Measurements from ENCODE around the gene DGCR6.
"Not testable (repeated sequence)": the region's sequence is repeated elsewhere in the genome, so short reads cannot be mapped to it uniquely, and the experiment has no call there.

- TF ChIP-seq, protein P1, sequence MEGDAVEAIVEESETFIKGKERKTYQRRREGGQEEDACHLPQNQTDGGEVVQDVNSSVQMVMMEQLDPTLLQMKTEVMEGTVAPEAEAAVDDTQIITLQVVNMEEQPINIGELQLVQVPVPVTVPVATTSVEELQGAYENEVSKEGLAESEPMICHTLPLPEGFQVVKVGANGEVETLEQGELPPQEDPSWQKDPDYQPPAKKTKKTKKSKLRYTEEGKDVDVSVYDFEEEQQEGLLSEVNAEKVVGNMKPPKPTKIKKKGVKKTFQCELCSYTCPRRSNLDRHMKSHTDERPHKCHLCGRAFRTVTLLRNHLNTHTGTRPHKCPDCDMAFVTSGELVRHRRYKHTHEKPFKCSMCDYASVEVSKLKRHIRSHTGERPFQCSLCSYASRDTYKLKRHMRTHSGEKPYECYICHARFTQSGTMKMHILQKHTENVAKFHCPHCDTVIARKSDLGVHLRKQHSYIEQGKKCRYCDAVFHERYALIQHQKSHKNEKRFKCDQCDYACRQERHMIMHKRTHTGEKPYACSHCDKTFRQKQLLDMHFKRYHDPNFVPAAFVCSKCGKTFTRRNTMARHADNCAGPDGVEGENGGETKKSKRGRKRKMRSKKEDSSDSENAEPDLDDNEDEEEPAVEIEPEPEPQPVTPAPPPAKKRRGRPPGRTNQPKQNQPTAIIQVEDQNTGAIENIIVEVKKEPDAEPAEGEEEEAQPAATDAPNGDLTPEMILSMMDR (IDR thresholded peaks at IDR 0.05 in 4 of 5, conservative IDR thresholded peaks at IDR 0.05 in 1 of 5) = not testable (repeated sequence)
- not testable (repeated sequence) for TF ChIP-seq POLR2A (IDR thresholded peaks at IDR 0.05)
Observed at GRCh38 chr22:18890510-18891192, 15.5 kb upstream of the DGCR6 start.

Measured in gastrocnemius medialis (tissue), 4 donors.